Measurements from ENCODE around the gene HP. TPM values are rescaled to one million over a fixed set of nuclear protein-coding genes. Genes with fewer than 3 reads are reported as not detected.

HP gene
- total and polyA plus RNA-seq, 2 of the 13 experiments (the other 11 are each of a cell fraction or from before 2014, with no cell fraction given), result 387 to 524 TPM

DNA sequence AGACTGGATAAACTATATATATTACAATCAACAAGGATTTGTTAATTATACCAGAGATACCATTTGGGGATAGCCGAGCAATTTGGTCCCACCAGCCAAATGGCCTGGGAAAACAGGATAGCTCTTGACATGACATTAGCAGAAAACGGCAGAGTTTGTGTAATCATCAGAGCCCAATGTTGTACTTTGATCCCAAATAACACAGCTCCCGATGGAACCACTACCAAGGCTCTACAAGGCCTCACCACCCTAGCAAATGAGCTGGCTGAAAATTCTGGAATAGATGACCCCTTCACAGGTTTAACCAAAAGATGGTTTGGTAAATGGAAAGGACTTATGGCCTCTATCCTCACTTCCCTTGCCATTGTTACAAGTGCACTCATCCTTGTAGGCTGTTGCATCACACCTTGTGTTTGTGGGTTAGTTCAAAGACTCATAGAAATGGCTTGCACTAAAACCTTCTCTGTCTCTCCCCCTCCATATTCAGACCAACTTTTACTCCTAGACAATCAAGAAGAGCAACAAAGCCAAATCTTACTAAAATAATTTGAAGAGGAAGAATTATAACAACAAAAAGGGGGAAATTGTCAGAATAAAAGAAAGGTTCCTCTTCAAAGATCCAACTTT is 29.6 kb downstream of the HP start (continued):
- no peak for TF ChIP-seq ZNF143 (CRISPR knock-in tag; IDR thresholded peaks at IDR 0.05)
- TF ChIP-seq HNRNPUL1 (IDR thresholded peaks at IDR 0.05; ENCODE audit: low read depth, low read length), result no peak
- TF ChIP-seq MBNL3 (CRISPR knock-in tag; conservative IDR thresholded peaks at IDR 0.05), result no peak
- no peak for TF ChIP-seq ZNF569 (CRISPR knock-in tag; IDR thresholded peaks at IDR 0.05; ENCODE audit: borderline replicate concordance)
- TF ChIP-seq, protein P1, sequence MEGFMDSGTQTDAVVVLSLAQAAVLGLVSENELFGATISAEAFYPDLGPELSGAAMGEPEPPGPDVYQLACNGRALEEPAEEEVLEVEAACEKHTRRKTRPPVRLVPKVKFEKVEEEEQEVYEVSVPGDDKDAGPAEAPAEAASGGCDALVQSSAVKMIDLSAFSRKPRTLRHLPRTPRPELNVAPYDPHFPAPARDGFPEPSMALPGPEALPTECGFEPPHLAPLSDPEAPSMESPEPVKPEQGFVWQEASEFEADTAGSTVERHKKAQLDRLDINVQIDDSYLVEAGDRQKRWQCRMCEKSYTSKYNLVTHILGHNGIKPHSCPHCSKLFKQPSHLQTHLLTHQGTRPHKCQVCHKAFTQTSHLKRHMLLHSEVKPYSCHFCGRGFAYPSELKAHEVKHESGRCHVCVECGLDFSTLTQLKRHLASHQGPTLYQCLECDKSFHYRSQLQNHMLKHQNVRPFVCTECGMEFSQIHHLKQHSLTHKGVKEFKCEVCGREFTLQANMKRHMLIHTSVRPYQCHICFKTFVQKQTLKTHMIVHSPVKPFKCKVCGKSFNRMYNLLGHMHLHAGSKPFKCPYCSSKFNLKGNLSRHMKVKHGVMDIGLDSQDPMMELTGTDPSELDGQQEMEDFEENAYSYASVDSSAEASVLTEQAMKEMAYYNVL (CRISPR knock-in tag; IDR thresholded peaks at IDR 0.05; ENCODE audit: borderline replicate concordance), result no peak
- no peak for TF ChIP-seq ZFP36L1 (CRISPR knock-in tag; IDR thresholded peaks at IDR 0.05)
- TF ChIP-seq ZSCAN22 (CRISPR knock-in tag; IDR thresholded peaks at IDR 0.05), result no peak
- TF ChIP-seq ZNF235 (CRISPR knock-in tag; IDR thresholded peaks at IDR 0.05; ENCODE audit: borderline replicate concordance), result no peak
- no peak for TF ChIP-seq ZNF382 (CRISPR knock-in tag; IDR thresholded peaks at IDR 0.05; ENCODE audit: borderline replicate concordance)
- no peak for TF ChIP-seq ZNF749 (CRISPR knock-in tag; IDR thresholded peaks at IDR 0.05; ENCODE audit: borderline replicate concordance)
- TF ChIP-seq HMG20B (CRISPR knock-in tag; conservative IDR thresholded peaks at IDR 0.05), result no peak
- TF ChIP-seq, protein P2, sequence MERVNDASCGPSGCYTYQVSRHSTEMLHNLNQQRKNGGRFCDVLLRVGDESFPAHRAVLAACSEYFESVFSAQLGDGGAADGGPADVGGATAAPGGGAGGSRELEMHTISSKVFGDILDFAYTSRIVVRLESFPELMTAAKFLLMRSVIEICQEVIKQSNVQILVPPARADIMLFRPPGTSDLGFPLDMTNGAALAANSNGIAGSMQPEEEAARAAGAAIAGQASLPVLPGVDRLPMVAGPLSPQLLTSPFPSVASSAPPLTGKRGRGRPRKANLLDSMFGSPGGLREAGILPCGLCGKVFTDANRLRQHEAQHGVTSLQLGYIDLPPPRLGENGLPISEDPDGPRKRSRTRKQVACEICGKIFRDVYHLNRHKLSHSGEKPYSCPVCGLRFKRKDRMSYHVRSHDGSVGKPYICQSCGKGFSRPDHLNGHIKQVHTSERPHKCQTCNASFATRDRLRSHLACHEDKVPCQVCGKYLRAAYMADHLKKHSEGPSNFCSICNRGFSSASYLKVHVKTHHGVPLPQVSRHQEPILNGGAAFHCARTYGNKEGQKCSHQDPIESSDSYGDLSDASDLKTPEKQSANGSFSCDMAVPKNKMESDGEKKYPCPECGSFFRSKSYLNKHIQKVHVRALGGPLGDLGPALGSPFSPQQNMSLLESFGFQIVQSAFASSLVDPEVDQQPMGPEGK (CRISPR knock-in tag; IDR thresholded peaks at IDR 0.05), result no peak
- TF ChIP-seq, protein P3, sequence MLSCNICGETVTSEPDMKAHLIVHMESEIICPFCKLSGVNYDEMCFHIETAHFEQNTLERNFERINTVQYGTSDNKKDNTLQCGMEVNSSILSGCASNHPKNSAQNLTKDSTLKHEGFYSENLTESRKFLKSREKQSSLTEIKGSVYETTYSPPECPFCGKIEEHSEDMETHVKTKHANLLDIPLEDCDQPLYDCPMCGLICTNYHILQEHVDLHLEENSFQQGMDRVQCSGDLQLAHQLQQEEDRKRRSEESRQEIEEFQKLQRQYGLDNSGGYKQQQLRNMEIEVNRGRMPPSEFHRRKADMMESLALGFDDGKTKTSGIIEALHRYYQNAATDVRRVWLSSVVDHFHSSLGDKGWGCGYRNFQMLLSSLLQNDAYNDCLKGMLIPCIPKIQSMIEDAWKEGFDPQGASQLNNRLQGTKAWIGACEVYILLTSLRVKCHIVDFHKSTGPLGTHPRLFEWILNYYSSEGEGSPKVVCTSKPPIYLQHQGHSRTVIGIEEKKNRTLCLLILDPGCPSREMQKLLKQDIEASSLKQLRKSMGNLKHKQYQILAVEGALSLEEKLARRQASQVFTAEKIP (CRISPR knock-in tag; IDR thresholded peaks at IDR 0.05; ENCODE audit: borderline replicate concordance), result no peak
- TF ChIP-seq TGIF2 (CRISPR knock-in tag; IDR thresholded peaks at IDR 0.05), result 0 out of 2 replicates have a peak, but pooled peaks have one; percentile 44
- peak; percentile 72 for TF ChIP-seq CEBPB (IDR thresholded peaks at IDR 0.05; ENCODE audit: borderline replicate concordance, low read depth, low read length)
- TF ChIP-seq ZNF883 (CRISPR knock-in tag; IDR thresholded peaks at IDR 0.05; ENCODE audit: not compliant biosample characterization), result no peak
- no peak for TF ChIP-seq ZNF629 (CRISPR knock-in tag; conservative IDR thresholded peaks at IDR 0.05)
- TF ChIP-seq, protein P4, sequence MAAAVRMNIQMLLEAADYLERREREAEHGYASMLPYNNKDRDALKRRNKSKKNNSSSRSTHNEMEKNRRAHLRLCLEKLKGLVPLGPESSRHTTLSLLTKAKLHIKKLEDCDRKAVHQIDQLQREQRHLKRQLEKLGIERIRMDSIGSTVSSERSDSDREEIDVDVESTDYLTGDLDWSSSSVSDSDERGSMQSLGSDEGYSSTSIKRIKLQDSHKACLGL (CRISPR knock-in tag; IDR thresholded peaks at IDR 0.05), result no peak
- TF ChIP-seq, protein P5, sequence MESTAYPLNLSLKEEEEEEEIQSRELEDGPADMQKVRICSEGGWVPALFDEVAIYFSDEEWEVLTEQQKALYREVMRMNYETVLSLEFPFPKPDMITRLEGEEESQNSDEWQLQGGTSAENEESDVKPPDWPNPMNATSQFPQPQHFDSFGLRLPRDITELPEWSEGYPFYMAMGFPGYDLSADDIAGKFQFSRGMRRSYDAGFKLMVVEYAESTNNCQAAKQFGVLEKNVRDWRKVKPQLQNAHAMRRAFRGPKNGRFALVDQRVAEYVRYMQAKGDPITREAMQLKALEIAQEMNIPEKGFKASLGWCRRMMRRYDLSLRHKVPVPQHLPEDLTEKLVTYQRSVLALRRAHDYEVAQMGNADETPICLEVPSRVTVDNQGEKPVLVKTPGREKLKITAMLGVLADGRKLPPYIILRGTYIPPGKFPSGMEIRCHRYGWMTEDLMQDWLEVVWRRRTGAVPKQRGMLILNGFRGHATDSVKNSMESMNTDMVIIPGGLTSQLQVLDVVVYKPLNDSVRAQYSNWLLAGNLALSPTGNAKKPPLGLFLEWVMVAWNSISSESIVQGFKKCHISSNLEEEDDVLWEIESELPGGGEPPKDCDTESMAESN (CRISPR knock-in tag; conservative IDR thresholded peaks at IDR 0.05), result no peak
- TF ChIP-seq, protein P6, sequence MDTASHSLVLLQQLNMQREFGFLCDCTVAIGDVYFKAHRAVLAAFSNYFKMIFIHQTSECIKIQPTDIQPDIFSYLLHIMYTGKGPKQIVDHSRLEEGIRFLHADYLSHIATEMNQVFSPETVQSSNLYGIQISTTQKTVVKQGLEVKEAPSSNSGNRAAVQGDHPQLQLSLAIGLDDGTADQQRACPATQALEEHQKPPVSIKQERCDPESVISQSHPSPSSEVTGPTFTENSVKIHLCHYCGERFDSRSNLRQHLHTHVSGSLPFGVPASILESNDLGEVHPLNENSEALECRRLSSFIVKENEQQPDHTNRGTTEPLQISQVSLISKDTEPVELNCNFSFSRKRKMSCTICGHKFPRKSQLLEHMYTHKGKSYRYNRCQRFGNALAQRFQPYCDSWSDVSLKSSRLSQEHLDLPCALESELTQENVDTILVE (CRISPR knock-in tag; IDR thresholded peaks at IDR 0.05), result no peak
- TF ChIP-seq NCOA2 (CRISPR knock-in tag; IDR thresholded peaks at IDR 0.05), result no peak

Measured in HepG2 (cell line).